ENCODE results near the gene CTNNA3. TPM values are rescaled to one million over a fixed set of nuclear protein-coding genes. Genes with fewer than 3 reads are reported as not detected.
"Not testable (repeated sequence)": the region's sequence is repeated elsewhere in the genome, so short reads cannot be mapped to it uniquely, and the experiment has no call there.

The CTNNA3 gene
- total RNA-seq, 1 experiment from 2014 or later, result 0.85 TPM

- Histone ChIP-seq H3K27ac (ENCODE audit: low read length) (no peak overlapping the region), H3K4me3 (ENCODE audit: low read depth in 2 of 2, low read length in 2 of 2) (no peak overlapping the region), H3K36me3 (ENCODE audit: control insufficient read depth, insufficient read depth, low read length) (no peaks in the 10 kb centered on the region), H3K9me3 (ENCODE audit: control insufficient read depth, insufficient read depth, low read depth, low read length) (no peaks in the 10 kb centered on the region), H3K4me1 (ENCODE audit: control insufficient read depth, insufficient read depth, low read length) (no peaks in the 10 kb centered on the region), H3K27me3 (ENCODE audit: control insufficient read depth, insufficient read depth, low read length) (peaks cover 11% of the 10 kb centered on the region)
- DNase-seq (ENCODE audit: low read depth, low spot score) (no peak), ATAC-seq (no peak)
- CTCF ChIA-PET, result no interaction called here
- TF ChIP-seq REST (IDR thresholded peaks at IDR 0.05; ENCODE audit: insufficient read depth in 1 of 2, low read depth in 2 of 2, low read length in 1 of 2) (no peak), SIN3A (IDR thresholded peaks at IDR 0.05; ENCODE audit: borderline replicate concordance, insufficient read depth, low read depth, low read length) (no peak), CTCF (IDR thresholded peaks at IDR 0.05) (no peak), TCF7L2 (IDR thresholded peaks at IDR 0.05; ENCODE audit: low read depth, low read length) (no peak), POLR2AphosphoS5 (IDR thresholded peaks at IDR 0.05; ENCODE audit: low read depth, low read length) (no peak)
- POLR2A ChIA-PET, result no interaction called here
- BruUV-seq (replicated peaks), result no TSS peak
- intact Hi-C loops (cut with micrococcal nuclease; ENCODE audit: unreplicated experiment) (no loop called here), in situ Hi-C loops (cut with HindIII; ENCODE audit: low pct_unique_long_range_greater_than_20kb, low sequenced_read_pairs) (no loop called here)
Measured at GRCh38 chr10:67705921-67706320, 9.9 kb upstream of the CTNNA3 start.

GRCh38 chr10:67699613-67700270 is 3.7 kb upstream of the CTNNA3 start:
- H3K9me3 ChIP-seq (ENCODE audit: control insufficient read depth, insufficient read depth, low read depth, low read length); intact Hi-C loops (cut with micrococcal nuclease; ENCODE audit: unreplicated experiment); H3K27ac ChIP-seq (ENCODE audit: low read length); POLR2A ChIA-PET; H3K4me1 ChIP-seq (ENCODE audit: control insufficient read depth, insufficient read depth, low read length); CTCF ChIA-PET; H3K36me3 ChIP-seq (ENCODE audit: control insufficient read depth, insufficient read depth, low read length); BruUV-seq (replicated peaks); in situ Hi-C loops (cut with HindIII; ENCODE audit: low pct_unique_long_range_greater_than_20kb, low sequenced_read_pairs); ATAC-seq; DNase-seq (ENCODE audit: low read depth, low spot score); H3K4me3 ChIP-seq (ENCODE audit: low read depth in 2 of 2, low read length in 2 of 2): not testable (repeated sequence)
- H3K27me3 ChIP-seq (ENCODE audit: control insufficient read depth, insufficient read depth, low read length), result peaks cover 26% of the 10 kb centered on the region

GRCh38 chr10:67698164-67698563 is 2.2 kb upstream of the CTNNA3 start:
- TF ChIP-seq TCF7L2 (IDR thresholded peaks at IDR 0.05; ENCODE audit: low read depth, low read length) (no peak), POLR2AphosphoS5 (IDR thresholded peaks at IDR 0.05; ENCODE audit: low read depth, low read length) (no peak), REST (IDR thresholded peaks at IDR 0.05; ENCODE audit: insufficient read depth in 1 of 2, low read depth in 2 of 2, low read length in 1 of 2) (no peak), SIN3A (IDR thresholded peaks at IDR 0.05; ENCODE audit: borderline replicate concordance, insufficient read depth, low read depth, low read length) (no peak), CTCF (IDR thresholded peaks at IDR 0.05) (no peak; the same call in 1 of the 2 replicates)
- Histone ChIP-seq H3K36me3 (ENCODE audit: control insufficient read depth, insufficient read depth, low read length) (no peaks in the 10 kb centered on the region), H3K9me3 (ENCODE audit: control insufficient read depth, insufficient read depth, low read depth, low read length) (no peaks in the 10 kb centered on the region), H3K27me3 (ENCODE audit: control insufficient read depth, insufficient read depth, low read length) (peaks cover 35% of the 10 kb centered on the region), H3K4me3 (ENCODE audit: low read depth in 2 of 2, low read length in 2 of 2) (no peak overlapping the region), H3K4me1 (ENCODE audit: control insufficient read depth, insufficient read depth, low read length) (no peaks in the 10 kb centered on the region), H3K27ac (ENCODE audit: low read length) (no peak overlapping the region)
- in situ Hi-C loops (cut with HindIII; ENCODE audit: low pct_unique_long_range_greater_than_20kb, low sequenced_read_pairs), result no loop called here
- ChIA-PET POLR2A (no interaction called here), CTCF (interaction anchor here (0.7 to 3.6 kb wide), 5 partner anchors 31 to 177 kb away, joined by 3 to 34 read pairs (median 5); no protein-coding TSS in a partner anchor)
- intact Hi-C loops (cut with micrococcal nuclease; ENCODE audit: unreplicated experiment), result no loop called here
- ATAC-seq (no peak), DNase-seq (ENCODE audit: low read depth, low spot score) (no peak)
- BruUV-seq (replicated peaks), result no TSS peak
